ENCODE results near the gene LINS1. TPM values are rescaled to one million over a fixed set of nuclear protein-coding genes. Genes with fewer than 3 reads are reported as not detected.

LINS1 gene
- total and polyA plus RNA-seq, 2 of the 8 experiments (the other 6 are each of a cell fraction or from before 2014, with no cell fraction given): 4.2 to 8.1 TPM

DNA sequence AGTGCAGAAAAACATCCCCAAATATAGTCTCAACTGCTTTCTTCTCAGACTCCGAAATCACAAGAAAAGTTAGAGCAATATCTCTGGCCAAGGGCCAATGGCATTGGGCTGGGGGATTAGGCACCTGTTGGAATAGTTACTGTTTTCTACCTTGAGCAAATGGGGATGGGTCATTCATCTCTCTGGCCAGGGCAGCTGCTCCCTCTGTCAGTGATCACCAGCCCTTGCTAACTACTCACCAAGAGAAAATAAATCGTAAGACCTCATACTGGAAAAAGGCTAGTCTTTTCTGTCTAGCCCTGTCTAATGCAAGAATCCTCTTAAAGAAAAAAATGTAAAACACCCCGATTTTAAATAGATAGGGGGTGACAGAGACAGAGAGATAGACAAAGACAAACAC lies 84.1 kb downstream of the LINS1 start (continued):
- TF ChIP-seq, protein P1, sequence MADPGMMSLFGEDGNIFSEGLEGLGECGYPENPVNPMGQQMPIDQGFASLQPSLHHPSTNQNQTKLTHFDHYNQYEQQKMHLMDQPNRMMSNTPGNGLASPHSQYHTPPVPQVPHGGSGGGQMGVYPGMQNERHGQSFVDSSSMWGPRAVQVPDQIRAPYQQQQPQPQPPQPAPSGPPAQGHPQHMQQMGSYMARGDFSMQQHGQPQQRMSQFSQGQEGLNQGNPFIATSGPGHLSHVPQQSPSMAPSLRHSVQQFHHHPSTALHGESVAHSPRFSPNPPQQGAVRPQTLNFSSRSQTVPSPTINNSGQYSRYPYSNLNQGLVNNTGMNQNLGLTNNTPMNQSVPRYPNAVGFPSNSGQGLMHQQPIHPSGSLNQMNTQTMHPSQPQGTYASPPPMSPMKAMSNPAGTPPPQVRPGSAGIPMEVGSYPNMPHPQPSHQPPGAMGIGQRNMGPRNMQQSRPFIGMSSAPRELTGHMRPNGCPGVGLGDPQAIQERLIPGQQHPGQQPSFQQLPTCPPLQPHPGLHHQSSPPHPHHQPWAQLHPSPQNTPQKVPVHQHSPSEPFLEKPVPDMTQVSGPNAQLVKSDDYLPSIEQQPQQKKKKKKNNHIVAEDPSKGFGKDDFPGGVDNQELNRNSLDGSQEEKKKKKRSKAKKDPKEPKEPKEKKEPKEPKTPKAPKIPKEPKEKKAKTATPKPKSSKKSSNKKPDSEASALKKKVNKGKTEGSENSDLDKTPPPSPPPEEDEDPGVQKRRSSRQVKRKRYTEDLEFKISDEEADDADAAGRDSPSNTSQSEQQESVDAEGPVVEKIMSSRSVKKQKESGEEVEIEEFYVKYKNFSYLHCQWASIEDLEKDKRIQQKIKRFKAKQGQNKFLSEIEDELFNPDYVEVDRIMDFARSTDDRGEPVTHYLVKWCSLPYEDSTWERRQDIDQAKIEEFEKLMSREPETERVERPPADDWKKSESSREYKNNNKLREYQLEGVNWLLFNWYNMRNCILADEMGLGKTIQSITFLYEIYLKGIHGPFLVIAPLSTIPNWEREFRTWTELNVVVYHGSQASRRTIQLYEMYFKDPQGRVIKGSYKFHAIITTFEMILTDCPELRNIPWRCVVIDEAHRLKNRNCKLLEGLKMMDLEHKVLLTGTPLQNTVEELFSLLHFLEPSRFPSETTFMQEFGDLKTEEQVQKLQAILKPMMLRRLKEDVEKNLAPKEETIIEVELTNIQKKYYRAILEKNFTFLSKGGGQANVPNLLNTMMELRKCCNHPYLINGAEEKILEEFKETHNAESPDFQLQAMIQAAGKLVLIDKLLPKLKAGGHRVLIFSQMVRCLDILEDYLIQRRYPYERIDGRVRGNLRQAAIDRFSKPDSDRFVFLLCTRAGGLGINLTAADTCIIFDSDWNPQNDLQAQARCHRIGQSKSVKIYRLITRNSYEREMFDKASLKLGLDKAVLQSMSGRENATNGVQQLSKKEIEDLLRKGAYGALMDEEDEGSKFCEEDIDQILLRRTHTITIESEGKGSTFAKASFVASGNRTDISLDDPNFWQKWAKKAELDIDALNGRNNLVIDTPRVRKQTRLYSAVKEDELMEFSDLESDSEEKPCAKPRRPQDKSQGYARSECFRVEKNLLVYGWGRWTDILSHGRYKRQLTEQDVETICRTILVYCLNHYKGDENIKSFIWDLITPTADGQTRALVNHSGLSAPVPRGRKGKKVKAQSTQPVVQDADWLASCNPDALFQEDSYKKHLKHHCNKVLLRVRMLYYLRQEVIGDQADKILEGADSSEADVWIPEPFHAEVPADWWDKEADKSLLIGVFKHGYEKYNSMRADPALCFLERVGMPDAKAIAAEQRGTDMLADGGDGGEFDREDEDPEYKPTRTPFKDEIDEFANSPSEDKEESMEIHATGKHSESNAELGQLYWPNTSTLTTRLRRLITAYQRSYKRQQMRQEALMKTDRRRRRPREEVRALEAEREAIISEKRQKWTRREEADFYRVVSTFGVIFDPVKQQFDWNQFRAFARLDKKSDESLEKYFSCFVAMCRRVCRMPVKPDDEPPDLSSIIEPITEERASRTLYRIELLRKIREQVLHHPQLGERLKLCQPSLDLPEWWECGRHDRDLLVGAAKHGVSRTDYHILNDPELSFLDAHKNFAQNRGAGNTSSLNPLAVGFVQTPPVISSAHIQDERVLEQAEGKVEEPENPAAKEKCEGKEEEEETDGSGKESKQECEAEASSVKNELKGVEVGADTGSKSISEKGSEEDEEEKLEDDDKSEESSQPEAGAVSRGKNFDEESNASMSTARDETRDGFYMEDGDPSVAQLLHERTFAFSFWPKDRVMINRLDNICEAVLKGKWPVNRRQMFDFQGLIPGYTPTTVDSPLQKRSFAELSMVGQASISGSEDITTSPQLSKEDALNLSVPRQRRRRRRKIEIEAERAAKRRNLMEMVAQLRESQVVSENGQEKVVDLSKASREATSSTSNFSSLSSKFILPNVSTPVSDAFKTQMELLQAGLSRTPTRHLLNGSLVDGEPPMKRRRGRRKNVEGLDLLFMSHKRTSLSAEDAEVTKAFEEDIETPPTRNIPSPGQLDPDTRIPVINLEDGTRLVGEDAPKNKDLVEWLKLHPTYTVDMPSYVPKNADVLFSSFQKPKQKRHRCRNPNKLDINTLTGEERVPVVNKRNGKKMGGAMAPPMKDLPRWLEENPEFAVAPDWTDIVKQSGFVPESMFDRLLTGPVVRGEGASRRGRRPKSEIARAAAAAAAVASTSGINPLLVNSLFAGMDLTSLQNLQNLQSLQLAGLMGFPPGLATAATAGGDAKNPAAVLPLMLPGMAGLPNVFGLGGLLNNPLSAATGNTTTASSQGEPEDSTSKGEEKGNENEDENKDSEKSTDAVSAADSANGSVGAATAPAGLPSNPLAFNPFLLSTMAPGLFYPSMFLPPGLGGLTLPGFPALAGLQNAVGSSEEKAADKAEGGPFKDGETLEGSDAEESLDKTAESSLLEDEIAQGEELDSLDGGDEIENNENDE (IDR thresholded peaks at IDR 0.05; ENCODE audit: insufficient replicate concordance, low read length): no peak
- no peak for TF ChIP-seq EZH2 (IDR thresholded peaks at IDR 0.05; ENCODE audit: low read depth, low read length, severe bottlenecking)
- TF ChIP-seq SIRT6 (IDR thresholded peaks at IDR 0.05; ENCODE audit: low read length): no peak
- TF ChIP-seq PHF8 (conservative IDR thresholded peaks at IDR 0.05; ENCODE audit: low read depth, low read length): no peak
- TF ChIP-seq FOSL1 (IDR thresholded peaks at IDR 0.05; ENCODE audit: insufficient read depth, low read depth, low read length): no peak
- TF ChIP-seq CBX8 (IDR thresholded peaks at IDR 0.05; ENCODE audit: borderline replicate concordance, low read depth, low read length): no peak
- no peak for TF ChIP-seq EGR1 (IDR thresholded peaks at IDR 0.05; ENCODE audit: borderline replicate concordance, low read depth, low read length)
- TF ChIP-seq HDAC2 (IDR thresholded peaks at IDR 0.05; ENCODE audit: borderline replicate concordance in 1 of 2, low read depth in 2 of 2, low read length in 2 of 2): no peak
- TF ChIP-seq RXRA (IDR thresholded peaks at IDR 0.05; ENCODE audit: insufficient read depth, low read depth, low read length): no peak

Data from H1 (cell line).